GM19468 (cell line): Measurements from ENCODE around the gene BEST3.
"Not testable (repeated sequence)": the region's sequence is repeated elsewhere in the genome, so short reads cannot be mapped to it uniquely, and the experiment has no call there.

ENCODE experiments used
- ATAC-seq: cut with Tn5 transposase; IDR thresholded peaks from one replicate; pipeline ENCODE4 v1.9.1; 2021; ENCODE audit warnings: mild to moderate bottlenecking, moderate library complexity, moderate number of reproducible peaks; ENCODE audit not compliant: unreplicated experiment; ENCODE audit errors: extremely low read depth

The BEST3 gene

GRCh38 chr12:69688471-69689427 lies 10.4 kb downstream of the BEST3 start:
- ATAC-seq = no peak

DNA sequence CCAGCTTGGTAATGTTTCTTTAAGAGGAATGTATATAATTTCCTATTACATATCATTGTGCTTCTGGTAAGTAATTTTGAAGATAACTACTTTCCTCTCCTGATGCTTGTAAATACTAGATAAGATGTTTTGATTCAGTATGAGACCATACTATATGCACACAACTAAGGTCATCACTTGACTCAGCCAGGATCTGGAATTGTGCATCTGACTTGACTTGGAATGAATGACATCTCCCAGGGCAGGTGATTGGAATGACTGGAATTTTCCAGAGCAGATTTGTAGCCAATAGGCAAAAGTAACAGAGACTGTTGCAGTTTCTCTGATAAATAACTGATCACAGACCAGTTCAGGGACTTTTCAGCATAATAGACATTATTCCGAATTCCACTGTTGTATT lies 11.1 kb downstream of the BEST3 start:
- ATAC-seq = no peak

GRCh38 chr12:69687390-69687789 lies 11.7 kb downstream of the BEST3 start:
- ATAC-seq = no peak

DNA sequence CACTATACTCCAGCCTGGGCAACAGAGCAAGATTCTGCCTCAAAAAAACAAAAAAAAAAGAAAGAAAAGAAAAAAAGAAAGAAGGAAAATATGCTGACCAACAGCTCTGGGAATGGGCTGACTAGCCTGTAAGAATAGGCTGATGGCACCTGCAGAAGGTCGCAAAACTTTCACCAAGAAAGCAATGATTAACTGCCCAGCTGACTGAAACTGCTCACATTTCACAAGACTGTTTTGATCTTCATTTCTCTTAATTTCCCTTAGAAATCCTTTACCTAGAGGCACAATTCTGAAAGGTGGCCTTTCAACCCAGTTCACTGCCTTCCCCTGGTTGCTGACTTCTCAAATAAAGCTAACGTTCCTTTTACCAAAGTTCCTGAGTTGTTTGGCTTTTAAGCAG lies 12.4 kb downstream of the BEST3 start:
- ATAC-seq = no peak

DNA sequence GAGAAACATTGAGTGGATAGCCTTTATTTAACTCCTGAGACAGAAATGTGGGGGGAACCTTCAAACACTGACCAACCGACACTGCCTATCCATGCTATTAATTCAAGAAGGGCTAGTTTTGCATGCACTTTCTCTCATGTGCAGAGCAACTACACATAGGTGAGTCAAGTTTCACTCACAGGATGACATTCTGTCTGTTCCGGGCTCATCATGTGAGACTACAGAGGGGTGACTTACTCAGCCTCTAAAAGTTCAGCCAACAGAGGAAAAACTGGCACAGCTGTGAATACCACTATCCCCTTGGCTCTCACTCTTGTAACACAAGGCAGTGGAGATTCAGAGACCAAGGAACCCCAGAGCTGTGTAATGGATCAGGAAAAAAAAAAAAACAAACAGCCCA lies 13.3 kb downstream of the BEST3 start:
- no peak for ATAC-seq

- ATAC-seq = no peak
Observed at GRCh38 chr12:69684466-69684865, 14.6 kb downstream of the BEST3 start.

DNA sequence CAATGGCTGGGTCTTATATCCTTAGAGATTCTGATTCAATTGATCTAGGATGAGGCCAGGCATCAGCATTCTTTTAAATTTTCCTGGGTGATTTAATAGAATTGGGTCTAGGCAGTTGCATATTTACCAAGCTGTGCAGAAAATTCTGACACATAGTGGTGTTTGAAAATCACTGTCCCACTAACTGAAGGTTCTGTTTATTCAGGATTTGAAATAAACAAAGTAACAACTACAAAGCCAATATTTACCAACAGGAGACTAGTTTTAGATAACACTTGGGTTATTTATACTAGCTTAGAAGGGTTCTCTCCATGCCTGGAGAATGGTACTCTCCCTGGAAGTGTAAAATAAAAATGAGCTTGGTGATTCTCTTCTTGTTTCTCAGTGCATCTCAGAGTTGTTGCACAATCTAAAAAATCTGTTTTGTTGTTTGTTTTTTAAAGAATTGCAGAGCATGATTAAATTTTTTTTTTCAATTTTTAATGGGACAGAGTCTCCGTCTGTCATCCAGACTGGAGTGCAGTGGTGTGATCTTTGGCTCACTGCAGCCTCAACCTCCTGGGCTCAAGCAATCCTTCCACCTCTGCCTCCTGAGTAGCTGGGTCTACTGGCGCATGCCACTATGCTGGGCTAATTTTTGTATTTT lies 16.9 kb downstream of the BEST3 start:
- no peak for ATAC-seq

DNA sequence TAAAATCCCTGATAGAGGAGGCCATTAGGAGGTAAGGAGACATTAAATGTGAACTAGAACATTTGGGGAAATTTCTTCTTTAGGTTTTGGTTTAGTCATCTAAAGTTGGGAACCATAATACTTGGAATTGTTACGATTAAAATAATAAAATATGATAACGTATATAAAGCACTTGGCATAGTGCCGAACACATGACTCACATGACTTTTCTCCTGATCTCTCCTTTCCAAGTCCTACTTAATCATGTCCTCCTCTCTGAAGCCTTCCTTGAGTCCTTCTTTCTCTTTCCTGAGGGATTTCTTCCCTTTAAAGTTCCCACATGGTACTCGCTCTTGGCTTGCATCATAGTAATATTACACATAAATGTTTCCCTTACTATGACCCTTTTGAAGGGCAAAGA lies 20.0 kb downstream of the BEST3 start:
- no peak for ATAC-seq

GRCh38 chr12:69676257-69677012 lies 22.7 kb downstream of the BEST3 start:
- ATAC-seq = no peak

DNA sequence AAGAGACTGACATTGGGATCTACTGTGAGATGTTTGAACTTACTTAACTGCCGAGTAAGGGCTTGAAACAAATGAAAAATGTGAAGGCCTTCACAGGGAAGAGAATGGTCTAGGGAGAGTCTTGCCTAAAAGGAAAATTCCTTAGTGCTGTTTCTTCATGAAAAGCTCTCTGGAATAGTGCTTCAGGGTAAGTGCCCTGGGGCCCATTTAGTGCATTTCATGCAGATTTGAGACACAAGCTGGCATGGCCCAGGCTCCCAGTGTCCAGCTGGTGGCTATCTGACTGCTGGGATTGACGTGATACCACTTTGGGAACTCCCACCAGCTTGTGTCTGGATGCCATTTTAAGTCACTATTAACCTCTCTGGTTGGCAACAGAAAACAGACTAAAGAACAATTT lies 26.9 kb downstream of the BEST3 start:
- no peak for ATAC-seq

DNA sequence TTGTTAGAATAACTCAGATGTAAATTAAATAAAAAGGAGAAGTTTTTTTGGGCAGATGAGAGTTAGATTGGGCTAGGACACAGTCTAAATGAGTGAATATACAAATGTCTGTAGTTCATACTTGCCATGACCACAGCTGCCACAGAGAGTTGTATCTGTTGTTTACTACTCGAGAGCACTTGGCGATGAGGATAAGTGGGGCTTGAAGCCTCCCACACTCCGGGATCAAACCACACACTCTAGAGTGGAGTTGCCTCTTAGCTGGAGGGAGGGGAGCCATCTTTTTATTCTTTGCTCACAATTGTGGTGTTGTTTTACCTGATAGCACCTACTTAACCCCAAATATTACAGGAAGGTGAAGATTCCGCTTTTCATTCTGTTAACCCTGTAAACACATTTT lies 27.5 kb downstream of the BEST3 start:
- ATAC-seq = no peak

DNA sequence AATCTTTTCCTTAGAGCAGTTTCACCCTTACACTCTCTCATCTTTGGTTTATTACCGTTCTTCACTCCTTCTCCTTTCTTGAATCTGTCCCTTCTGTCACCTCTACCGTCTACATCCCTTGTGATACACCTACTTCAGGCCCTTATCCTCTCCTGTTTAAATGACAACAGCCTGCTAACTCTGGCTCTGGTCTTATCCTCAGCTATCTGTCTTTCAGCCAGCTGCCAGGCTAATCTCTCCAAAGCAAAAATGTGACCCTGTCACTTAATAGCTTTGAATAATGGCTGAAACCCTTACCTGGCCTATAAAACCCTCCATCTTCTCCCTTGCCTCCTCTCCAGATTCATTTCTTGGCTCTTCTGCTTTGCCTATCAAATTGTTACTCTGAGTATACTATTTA lies 32.3 kb downstream of the BEST3 start:
- ATAC-seq = no peak

- not testable (repeated sequence) for ATAC-seq
Observed at GRCh38 chr12:69664930-69665377, 34.1 kb downstream of the BEST3 start.

GRCh38 chr12:69663726-69664125 lies 35.4 kb downstream of the BEST3 start:
- ATAC-seq = no peak

DNA sequence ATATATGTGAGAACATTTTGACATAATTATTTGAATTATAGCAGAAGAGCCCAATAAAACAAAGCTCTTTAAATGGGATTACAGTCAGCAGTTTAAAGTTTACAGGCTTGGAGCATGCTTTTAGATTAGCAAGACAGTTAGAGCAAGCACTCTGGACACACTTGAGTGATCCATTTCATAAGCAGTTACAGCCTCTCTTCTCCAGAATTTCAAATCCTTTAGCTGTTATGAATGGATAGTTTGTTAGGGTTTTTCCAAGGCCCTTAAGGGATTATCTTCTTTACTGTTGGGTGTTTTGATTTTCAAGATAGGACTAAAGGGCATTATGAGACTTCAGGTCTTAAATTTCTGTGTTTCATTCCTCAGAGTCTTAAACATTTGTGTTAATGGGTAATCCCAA lies 36.3 kb downstream of the BEST3 start:
- no peak for ATAC-seq

DNA sequence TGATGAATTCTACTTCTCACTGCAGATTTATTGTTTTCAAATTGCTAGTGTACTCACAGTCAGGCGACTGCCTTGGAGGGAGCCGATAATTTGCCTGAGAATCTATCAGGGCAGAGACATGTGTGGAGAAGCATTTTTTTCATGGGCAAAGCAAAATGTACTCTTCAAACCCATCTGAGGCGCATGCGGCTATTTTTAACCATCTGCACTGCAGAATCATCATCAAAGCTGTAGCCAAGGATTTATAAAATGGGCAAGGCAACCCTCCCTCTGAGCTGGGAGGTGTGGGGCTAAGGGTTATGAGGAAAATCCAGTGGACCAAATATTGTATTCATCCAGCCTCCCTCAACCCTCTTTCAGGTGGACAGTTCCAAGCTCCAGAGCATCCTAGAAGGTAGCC lies 37.7 kb downstream of the BEST3 start:
- no peak for ATAC-seq

GRCh38 chr12:69660164-69660863 lies 38.8 kb downstream of the BEST3 start:
- ATAC-seq = no peak

DNA sequence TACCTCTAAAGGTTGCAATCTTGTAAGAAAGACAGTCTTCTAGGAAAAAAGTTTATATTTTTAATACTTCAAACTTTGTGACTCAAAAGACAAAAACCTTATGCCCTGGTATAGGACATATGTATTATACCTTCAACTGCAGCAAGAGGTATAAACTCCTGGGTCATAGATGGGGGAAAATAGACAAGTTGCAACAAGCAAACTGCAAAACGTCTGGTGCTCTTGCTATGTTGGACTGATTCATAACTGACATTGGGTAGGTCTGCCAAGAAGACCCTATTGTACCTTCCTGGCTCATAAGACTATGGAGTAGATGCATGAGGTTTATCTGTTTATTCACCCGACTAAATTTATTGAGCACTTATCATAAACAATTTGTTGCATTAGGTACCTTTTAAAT lies 40.9 kb downstream of the BEST3 start:
- no peak for ATAC-seq

- ATAC-seq = no peak
Observed at GRCh38 chr12:69657376-69658137, 41.5 kb downstream of the BEST3 start.
